HuH-7.5 (cell line): ENCODE measurements around the gene MPO.
A peak's percentile ranks its signal among the peaks of the same experiment; 100 is the strongest.

Experiments used
- DNase-seq: peaks from one replicate; pipeline ENCODE4 v3.0.0; 2011; ENCODE audit warnings: low spot score

The MPO gene

DNA sequence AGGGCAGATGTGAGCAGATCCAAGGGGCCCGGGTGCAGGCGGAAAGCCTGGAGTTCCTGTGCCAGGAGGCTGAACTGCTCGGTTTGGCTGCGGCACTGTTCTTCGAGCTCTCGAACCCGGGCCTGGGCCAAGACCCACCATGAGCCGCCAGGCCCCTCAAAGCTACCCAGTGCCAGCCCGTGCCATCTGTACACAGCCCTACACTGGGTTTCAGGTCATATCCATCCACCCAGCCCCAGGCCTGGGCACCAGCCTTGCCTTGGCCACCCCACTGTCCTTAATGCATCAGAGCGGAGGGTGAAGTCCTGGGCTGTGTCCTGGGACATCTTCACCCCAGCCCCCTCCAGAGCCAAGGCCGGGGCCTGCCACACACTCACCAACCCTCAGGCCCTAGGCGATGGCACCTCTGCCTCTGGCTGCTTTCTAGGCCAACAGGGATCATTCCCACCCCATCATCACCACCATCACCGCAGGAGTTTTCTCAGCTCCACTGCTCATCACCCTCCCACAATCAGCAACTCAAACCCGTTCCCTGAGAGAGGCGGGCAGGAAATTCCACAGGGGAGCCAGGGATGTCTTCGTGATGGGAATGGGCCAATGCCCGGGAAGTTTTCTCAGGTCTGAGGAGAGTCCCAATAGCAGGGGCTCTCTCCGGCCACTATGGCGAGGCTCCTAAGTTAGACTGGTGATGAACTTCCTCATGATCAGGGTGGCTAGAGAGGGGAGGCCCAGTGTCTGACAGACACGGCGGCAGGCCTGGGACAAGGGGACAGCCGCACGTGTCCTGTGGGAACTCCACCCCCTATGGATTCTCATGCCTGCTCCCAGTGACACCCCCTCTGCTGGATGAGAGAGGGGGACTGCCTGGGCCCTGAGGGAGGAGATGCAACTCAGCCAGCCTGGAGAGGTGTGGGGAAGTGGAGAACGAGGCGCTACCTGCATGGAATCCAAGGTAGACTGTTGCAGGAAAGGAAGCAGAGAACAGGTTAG, 38.7 kb upstream of the MPO start:
- DNase-seq = no peak

DNA sequence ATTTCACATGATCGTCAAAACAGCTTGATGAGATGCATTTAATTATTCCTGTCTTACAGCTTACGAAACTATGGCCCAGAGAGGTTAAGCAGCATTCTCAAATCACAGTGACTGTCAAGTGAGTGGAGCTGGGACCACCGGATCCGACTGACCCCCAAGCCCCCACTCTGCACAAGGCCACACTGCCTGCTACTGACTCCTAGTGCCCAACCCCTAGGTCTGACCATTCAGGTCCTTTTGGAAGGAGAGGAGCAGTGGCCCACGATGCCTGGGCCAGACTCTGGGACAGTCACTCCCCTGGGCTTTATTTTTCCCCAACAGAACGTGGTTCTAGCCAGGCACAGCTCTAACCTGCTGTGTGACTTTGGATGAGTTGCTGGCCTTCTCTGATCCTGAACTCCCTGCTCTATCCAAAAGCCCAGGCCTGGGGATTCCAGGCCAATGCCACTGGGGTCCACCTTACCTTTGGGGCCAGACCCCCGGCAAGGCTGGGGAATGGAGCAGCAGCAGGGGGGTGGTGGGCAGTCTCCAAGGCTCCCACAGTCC, 38.0 kb upstream of the MPO start:
- DNase-seq = no peak

DNA sequence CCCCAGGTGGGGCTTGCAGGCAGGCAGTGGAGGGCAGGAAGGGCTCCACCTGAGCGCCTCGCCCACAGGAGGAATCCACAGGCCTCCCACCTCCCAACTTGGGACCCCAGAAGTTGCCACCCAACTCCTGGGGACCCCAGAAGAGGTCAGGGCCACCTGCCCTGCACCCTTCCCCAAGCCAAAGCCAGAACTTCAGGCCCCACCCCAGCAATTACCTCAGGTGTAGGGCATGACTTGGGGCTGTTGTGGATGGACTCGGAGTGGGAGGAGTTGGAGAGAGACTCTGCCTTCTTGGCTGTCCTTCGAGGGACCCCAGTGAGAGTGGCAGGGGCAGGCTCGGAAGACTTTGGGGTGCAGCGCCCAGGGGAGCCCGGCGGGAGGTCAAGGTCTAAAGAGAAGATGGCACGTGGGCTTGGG, 37.3 kb upstream of the MPO start:
- DNase-seq = no peak

DNA sequence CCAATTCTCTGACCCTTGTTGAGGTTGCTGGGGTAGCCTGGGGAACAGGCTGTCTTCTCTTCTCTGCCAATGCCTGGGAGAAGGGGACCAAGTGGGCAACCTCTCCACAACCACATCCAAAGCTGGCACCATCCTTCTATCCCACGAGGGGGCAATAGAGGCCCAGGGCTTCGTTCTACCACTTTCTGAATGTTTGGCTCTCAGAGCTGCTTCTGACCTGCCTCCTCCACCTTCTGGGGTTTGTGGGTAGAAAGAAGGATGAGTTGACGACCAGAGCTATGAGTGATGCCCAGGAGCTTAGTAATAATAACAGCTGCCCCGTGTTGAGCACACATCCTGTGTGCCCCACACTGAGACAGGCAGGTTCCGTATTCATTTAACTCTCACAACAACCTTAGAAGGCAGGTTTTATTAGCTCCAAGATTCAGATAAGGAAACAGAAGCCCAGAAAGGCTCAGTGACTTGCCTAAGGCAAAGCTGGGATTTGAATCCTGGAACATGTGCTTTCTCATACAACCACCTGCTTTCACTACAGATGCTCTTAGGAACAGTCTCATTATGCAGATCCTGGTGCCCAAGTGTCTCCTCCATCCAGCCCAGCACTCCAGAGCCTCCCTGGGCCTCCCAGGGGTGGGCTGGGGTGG, 36.8 kb upstream of the MPO start:
- peak; percentile 91 for DNase-seq

DNA sequence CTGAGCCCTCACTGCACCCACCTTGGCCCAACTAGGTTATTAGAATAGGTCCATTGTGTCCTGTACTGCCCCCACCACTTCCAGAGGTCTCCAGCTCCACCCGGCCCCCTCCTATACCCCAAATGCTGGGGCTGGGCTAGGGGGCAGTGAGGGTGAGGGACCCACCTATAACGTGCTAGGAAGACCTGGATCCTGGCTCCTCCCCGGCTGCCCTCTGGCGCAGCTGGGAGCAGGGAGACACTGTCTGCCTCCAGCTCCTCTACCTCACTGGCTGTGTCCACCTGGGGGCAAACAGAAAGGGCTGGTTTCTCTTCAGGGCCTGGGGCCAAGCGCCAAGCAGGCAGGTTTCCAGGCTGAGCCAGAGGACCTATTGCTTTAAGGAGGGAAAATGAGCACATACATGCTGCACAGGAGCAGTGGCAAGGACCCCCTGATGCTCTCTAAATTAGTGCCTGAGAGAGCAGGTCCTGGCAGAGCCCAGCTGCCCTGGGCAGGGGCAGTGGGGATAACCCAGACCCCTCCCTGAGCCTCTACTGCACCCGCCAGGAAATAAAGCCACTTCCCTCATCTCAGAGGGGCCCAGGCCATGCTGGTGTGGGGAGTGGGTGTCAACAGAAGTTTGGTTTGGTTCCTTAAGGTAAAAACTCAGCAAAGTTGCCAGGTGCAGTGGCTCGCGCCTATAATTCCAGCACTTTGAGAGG, 35.7 kb upstream of the MPO start:
- no peak for DNase-seq

DNA sequence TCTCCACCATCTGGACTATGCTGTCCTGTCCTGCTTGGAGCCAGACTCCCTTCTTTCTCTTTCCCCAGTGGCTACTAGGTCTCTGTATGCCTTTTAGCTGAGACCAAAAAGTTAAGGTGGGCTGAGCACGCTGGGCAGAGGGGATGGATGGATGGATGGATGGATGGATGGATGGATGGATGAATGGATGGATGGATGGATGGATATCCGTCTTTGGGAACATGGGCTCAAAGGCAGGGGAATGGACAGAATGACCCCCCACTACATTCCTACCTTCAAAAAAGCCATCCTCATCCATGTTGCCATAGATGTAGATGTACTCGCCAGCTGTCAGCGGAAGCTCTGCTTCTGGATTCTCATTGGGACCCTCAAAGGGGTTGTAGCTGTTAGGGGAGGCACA, 35.0 kb upstream of the MPO start:
- DNase-seq = no peak

DNA sequence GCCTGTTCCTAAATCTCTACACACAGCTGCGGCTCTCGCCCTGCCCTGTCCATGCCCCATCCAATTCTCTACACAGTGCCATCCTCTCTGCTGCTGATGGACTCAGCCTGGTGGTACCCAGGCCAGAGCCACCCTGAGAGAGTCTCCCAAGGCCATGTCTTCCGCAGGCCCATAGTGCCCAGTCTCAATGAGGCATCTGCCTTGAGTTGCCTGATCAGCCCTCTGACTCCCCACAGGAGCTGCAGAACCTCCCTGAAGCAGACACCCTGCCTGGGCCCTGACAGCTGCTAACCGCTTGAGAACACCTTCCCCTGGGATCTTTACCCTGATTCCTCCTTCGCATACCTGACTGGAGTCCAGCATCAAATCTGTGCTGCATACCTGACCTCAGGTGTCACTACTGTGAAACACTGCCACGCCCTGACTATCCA, 34.6 kb upstream of the MPO start:
- DNase-seq = no peak

DNA sequence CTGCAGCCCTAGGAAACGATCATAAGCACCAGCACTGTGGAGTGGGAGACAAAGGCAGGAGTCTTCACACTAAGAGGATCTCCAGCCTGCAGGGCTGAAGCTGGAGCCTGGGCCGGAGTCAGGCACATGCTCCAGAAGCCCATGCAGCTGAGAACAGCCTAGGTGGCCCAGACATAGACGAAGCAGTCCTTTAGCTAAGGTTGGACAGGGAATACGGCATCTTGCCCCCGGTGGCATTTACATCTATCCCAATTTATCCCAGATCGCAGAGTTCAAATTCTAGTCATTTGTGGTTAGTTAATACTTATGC, 33.9 kb upstream of the MPO start:
- DNase-seq = no peak

DNA sequence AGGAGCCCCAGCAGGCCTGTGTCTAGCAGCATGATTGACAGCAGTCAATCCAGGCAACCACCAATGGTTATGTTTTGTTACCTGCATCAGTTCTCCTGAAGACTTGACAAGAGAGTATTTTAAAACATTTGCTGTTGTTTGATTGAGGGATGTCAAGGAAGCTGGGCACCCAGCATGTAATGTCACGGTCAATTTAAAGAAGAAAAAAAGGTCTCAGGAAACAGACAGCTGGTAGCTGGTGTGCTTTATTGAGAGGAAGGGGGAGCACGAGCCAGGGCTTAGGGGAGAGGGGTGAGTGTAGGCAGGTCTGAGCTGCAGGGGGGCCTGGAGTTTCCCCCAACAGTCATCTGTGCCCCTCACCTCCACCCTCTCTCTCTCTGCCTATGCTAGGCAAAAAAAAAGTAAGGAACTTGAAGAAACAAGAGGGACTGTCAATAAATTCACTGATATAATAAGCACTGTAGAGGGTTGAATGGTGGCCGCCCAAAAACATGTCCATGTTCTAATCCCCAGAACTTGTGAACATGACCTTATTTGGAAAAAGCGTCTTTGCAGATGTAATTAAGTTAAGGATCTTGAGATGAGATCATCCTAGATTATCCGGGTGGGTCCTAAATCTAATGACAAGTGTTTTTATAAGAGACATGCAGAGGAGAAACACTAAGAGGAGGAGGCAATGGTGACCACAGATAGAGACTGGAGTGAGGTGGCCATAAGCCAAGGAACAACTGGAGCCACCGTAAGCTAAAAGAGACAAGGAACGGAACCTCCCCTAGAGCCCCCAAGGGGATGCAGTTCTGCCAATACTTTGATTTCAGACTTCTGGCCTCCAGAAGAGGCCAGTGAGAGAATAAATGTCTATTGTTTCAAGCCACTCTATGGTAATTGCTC, 33.3 kb upstream of the MPO start:
- no peak for DNase-seq

DNA sequence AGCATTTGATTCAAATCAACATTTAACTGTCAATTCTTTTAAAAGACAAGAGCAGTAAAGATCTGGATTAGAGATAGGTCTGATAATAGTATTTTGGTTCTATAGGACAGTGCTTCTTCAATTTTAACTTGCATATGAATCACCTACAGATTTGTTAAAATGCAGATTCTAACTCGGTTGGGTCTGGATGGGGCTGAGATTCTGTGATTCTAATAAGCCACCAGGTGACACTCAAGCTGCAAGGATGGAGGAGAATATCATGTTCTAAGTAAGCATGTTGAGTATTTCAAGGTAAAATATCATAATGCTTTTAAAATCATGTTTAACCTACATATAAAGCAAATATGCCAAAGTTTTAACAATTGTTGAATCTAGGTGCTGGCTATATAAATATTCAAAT, 32.1 kb upstream of the MPO start:
- DNase-seq = no peak

DNA sequence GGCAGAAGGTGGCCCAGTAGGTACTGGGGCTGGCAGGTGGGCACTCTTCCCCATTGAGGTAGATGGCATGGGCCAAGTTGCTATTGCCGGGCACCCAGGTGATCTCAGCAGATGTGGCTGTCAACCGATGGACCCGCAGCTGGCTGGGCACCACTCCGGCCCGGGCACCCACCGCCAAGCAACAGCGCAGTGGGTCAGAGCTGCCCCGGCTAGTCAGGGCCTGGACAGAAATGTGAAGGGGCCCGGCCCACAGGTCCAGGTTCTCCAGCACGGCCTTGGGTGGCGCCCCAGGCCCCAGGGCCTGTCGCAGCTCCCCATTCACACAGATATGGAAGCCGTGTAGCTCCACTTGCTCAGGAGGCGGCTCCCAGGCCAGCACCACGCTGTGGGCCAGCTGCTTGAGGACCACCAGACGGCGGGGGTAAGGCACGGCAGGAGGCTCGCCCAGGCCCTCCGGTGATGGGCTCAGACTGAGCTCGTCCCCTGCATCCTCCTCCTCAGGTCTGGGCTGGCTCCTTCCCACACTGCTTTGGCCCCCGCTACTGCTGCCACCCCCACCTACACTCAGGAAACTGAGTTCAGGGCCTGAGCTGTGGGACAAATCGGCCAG, 31.4 kb upstream of the MPO start:
- no peak for DNase-seq

DNA sequence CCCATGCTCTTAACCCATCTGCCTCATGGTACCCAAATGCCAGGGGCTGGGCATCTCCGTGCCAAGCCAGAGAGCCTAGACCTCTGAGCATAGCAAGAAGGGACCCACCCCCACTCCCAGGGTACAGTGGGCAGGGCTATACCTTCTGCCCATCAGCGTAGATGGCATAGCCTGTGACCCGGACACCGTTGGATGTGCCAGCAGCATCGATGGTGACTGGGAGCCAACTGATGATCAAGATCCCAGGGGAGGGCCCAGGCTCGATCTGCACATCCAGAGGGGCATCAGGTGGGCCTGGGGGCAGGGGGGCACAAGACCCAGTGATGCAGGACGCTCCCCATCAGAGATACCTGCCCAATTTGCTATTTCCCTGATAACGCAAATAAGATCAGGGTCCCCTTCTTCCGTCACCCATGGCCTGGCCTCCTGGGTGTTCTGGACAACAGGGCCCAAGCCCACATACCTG, 30.7 kb upstream of the MPO start:
- no peak for DNase-seq

DNA sequence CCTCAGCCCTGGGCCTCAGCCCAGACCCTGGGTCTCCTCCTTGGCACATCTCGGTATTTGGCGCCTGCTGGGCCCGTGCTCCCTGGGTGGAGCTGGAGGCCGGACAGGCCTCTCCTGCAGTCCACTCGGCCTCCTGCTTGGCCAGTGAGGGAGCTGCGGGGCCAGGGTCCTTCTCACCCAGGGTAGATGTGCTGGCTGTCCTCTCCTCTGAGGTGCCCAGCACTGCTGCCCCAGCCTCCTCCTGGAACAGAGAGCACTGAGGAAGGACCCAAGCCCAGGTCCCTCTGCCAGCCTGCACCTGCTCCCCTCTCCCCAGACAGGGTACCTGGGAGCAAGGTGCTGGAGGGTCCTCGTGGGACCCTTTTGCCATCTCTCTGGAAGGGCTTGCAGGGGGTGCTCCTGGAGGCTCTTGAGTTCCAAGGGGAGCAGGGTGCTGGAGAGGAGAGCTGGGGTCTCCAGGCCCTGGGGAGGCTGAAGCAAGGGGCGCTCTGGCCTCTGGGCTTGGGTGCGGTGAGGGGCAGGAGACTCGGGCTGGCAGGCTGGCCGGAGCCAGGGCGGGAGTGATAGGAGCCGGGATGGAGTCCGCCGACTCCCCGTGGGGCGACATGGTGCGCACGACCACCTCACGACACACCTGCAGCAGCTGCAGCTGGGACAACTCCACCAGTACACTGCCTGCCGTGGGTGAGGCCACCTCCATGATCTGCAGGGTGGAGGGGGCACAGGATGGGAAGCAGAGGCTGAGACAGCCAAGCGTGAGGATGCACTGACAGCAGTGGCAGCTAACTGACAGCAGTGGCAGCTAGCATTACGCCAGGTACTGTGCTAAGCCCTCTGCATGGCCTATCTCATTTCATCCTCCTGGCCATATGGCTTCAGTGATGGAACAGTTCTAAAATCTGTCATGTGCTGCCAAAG, 30.0 kb upstream of the MPO start:
- no peak for DNase-seq

DNA sequence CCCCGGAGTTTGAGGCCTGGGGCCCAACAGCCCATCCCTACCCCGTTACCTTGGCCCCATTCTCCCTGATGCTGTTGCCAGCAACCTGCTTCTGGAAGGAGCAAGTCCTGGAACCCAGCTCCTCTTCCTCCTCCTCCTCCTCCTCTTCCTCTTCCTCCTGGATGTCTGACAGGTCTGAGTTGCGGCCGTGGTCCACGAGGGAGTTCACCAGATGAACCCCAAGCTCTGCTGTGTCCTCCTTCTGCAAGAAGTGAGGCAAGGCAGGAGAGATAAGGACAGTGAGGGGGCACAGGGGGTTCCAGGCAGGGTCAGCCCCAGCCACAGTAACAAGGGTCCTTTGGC, 29.2 kb upstream of the MPO start:
- no peak for DNase-seq

DNA sequence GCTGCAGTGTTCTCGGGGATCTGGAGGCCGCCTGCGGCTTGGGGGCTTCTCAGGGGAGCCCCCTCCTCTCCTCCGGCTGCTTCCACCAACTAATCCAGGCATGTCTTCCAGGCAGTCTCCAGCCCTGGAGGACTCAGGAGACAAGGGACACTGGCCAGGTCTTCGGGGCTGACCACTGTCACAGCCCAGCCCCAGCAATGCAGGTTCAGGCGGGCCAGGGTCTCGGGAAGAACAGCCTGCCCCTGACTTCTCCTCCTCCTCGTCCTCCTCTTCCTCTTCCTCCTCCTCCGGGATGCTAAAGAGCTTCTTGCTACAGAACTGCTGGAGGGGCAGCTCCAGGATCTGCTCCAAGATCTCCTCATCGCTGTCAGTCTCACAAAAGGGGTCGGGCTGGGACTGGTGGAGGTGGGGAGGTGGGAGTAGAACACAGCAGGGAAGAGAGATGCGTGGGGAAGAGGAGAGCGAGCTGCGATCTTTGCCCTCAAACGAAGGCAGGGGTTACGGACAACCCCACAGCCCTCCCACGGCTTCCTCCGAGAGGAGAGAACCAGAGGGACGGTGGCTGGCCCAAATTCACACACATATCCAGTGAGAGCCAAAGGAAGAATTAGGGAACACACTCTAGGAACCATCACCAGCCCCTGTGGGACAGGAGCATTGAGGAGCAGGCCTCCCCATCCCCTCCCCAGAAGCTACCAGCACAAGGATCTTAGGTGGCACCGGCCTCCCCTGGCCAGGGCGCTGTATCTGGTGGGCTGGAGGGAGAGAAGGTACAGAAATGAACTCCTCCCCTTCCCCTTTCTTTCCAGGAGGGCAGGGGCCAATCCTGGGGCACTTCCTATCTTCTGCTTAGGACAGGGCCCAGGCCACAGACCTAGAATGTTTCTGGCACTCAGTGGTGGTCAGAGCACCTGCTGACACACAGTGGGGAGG, 28.5 kb upstream of the MPO start:
- no peak for DNase-seq

DNA sequence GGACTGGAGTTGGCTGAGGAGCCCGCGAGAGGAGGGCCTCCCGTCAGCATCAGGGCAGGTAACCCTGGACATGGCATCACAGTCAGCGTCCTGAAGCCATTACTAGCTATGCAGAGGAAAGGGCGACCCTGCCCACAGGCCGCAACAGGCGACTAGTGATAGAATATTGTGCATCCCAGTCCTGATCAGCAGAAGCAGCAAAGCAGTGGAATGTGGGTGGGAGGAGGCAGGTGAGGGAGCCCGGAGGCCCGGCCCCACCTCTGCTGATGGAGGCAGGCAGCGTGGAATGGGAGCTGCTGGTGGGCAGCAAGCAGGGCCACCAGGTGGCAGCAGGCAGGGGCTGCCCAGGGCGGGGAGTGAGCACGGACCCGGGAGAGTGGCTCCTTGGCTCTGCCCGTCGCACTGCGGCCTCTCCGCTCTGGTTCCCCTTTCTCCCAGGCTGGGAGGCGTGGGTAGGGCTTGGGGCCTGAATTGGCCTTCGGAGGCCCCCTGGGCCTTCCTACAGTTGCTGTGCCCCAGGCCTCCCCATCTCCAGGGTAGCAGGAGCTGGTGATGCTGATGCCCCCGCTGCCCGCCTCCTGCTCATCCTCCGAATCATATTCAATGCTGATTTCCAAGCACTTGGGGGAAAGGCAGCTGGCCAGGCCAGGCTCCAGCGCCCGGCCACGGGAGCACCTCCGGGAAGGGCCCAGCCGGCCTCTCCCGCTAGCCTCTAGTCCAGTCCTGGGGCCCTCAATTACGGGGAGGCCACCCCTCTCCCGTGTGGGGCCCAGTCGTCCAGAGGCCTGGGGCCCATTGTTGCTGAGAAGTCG, 27.6 kb upstream of the MPO start:
- DNase-seq = no peak

DNA sequence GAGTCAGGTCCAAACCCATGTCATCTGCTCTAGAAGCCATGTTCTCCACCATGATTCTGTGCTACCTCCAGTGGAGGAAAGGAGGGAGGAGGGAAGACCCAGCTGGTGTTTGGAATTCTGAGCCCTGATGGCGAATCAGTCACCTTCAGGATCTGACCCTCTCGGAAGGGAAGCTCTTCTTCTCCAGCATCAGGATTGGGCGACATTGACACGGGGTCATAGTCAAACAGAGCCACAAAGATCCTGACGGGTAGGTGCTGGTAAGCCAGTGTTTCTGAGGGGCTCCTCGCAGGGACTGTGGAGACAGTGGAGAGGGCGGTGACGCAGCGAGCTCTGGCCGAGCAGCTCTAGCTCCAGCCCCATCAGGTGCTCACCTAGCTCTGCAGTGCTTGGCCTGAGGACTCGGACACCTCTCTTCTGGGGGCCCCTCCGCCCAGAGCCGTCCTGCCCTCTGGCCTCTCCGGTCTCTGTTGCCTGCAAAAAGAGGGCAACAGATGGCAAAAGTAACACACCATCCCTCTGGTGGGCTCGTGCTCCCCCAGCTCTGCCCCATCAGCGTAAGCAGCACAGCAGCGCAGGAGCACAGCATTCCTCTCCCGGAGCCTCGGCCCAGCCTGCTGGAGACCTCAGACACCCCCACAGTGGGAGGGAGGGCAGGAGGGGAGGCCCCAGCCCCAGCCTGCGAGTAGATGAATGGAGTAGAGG, 26.9 kb upstream of the MPO start:
- DNase-seq = no peak
